HG03108 (cell line): Measurements from ENCODE around the gene ZP1.

Experiments used
- ATAC-seq: cut with Tn5 transposase; IDR thresholded peaks from one replicate; pipeline ENCODE4 v1.9.1; 2021; ENCODE audit warnings: moderate library complexity; ENCODE audit not compliant: unreplicated experiment

ZP1 gene

GRCh38 chr11:60921259-60921658 lies 53.9 kb downstream of the ZP1 start:
- ATAC-seq, result no peak

DNA sequence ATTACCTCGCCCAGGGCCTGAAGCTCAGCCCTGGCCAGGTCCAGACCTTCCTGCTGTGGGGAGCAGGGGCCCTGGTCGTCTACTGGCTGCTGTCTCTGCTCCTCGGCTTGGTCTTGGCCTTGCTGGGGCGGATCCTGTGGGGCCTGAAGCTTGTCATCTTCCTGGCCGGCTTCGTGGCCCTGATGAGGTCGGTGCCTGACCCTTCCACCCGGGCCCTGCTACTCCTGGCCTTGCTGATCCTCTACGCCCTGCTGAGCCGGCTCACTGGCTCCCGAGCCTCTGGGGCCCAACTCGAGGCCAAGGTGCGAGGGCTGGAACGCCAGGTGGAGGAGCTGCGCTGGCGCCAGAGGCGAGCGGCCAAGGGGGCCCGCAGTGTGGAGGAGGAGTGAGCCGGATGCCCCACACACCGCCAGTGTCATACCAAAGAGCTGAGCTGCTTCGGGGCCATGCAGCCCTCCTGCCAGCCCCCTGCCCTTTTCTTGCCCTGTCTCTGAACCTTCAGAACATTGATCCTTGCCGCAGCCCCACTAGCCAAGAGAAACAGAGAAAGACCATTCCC lies 54.5 kb downstream of the ZP1 start:
- ATAC-seq, result no peak

DNA sequence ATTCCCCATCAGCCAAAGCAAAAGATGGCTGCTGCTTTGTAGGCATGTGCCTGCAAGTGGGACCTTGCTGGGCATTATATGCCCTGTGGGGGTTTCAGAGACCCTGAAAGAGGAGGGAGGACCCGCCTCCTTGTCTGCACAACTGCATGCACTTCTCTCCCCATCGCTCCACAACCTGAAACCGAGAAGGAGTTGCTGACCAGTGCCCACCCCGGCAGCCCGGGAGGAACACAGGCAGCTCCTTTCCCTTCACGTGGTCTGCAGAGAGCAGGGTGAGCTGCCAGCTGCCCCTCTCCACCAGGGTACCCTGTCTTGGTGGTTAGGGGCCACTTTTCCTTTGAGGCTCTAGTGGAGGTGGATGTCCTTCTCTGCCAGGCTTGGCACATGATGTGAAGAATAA lies 55.6 kb downstream of the ZP1 start:
- ATAC-seq, result no peak

- ATAC-seq, result no peak
These were observed 56.0 kb downstream of the ZP1 start for GRCh38 chr11:60923326-60923725.

- ATAC-seq, result no peak
These were observed 56.4 kb downstream of the ZP1 start for GRCh38 chr11:60923800-60924109.

DNA sequence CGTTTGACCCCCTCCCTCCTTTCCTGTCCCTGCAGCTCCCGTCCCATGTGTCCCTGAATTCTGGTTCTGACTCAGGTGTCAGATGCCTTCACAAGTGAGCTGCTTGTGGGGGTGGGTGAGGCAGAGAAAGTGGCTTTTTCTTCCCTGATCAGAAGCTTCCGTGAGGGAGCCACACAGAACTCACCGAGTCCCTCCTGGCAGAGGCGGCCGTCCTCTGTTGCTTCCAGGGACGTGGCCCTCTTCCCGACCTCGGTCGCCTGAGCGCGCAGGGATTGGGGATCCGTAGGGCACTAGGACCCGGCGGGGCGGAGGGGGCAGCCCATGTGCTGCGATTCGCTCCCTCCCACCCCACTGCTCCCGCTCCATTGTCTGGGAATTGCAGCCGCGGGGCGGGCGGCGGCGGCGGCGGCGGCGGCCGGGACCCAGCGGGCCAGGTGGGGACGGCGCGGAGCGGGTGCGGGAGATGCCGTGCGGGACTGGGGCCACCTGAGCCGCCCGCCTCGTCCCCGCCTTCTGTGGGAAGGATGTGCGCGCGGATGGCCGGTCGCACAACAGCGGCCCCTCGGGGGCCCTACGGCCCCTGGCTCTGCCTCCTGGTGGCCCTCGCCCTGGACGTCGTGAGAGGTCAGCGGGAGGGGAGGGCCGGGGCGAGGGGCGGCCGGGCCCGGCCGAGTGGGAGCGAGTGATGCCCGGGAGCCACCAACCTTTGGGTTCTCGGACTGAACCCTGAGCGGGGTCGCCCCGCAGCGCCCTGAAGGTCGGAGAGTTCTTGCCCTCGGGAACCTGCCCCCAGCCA lies 57.0 kb downstream of the ZP1 start, which contains the start of gene TMEM132A:
TSS of gene TMEM132A (plus strand) at position 351 of the 796 bp plus-strand sequence. CDS start at position 525, 174 bp downstream.
- no peak for ATAC-seq
